HCT116 (cell line): ENCODE results near the gene RNU1-2. TPM values are rescaled to one million over a fixed set of nuclear protein-coding genes. Genes with fewer than 3 reads are reported as not detected.

Experiments
- ATAC-seq: fragments of 200-7000 bp; cut with Tn5 transposase; 2 replicates; pipeline ENCODE4 v1.9.1; 2020; ENCODE audit warnings: mild to moderate bottlenecking, moderate library complexity
- BruUV-seq: library from RNA; stranded (reverse); fragments of 400-500 nt; replicated peaks from 2 replicates; lab custom pipeline; 2021; lab: Mats Ljungman, UMichigan
- CTCF ChIA-PET: fragments of 300-600 bp; sonication (Branson Sonifier 250); formaldehyde crosslinking; loops from one replicate; lab custom pipeline; 2021; ENCODE audit warnings: antibody characterized with exemption; lab: Charles Lee
- POLR2A ChIA-PET: fragments of 300-600, 350-600 bp; sonication (Branson Sonifier 250); formaldehyde crosslinking; loops from one replicate; lab custom pipeline; 2021; ENCODE audit warnings: antibody characterized with exemption; lab: Charles Lee
- RAD21 ChIA-PET, 2 experiments: fragments of 300-600 bp; sonication (Branson Sonifier 250); formaldehyde crosslinking; loops; one replicate each; lab custom pipeline; 2023; ENCODE audit warnings: low total read pairs in 2 of 2; ENCODE audit not compliant: uncharacterized antibody in 2 of 2, unreplicated experiment in 2 of 2, low non-redundant PET in 1 of 2; lab: Charles Lee
- DNase-seq: peaks from one replicate; pipeline ENCODE4 v3.0.0-alpha.2; 2010; ENCODE audit warnings: low read depth, low spot score
- H2AFZ ChIP-seq: fragments of 200-600 bp; shearing (Covaris generic), sonication (generic); 2 replicates; pipeline ENCODE4 v1.6.1; 2017; ENCODE audit warnings: low read depth, mixed run types, mixed read lengths, antibody characterized with exemption, low read length; ENCODE audit not compliant: poor library complexity, severe bottlenecking
- H3K27ac ChIP-seq: 2 replicates; pipeline ENCODE4 v1.5.1; 2012; ENCODE audit warnings: low read depth, low read length
- H3K27me3 ChIP-seq: fragments of 200-600 bp; sonication (generic); 2 replicates; pipeline ENCODE4 v1.6.1; 2016; ENCODE audit warnings: mixed run types, low read length, mixed read lengths; ENCODE audit not compliant: insufficient read depth
- H3K36me3 ChIP-seq, 2 experiments: fragments of 200-500 bp in 1 of 2; fragments of 200-600 bp in 1 of 2; sonication (Bioruptor generic) in 1 of 2; sonication (generic) in 1 of 2; 2 replicates each; pipeline versions ENCODE4 v1.5.1 to v1.6.1; 2014 to 2016; ENCODE audit warnings: low read length in 2 of 2, inconsistent platforms in 1 of 2, mixed read lengths in 1 of 2, mixed run types in 1 of 2; ENCODE audit not compliant: insufficient read depth in 2 of 2, control insufficient read depth in 1 of 2
- H3K4me1 ChIP-seq, 2 experiments: fragments of 200-600 bp in 1 of 2; sonication (generic) in 1 of 2; 2 replicates each; pipeline versions ENCODE4 v1.5.1 to v1.6.1; 2012 to 2017; ENCODE audit warnings: low read length in 2 of 2, inconsistent platforms in 1 of 2, mild to moderate bottlenecking in 1 of 2, mixed read lengths in 1 of 2, mixed run types in 1 of 2, moderate library complexity in 1 of 2; ENCODE audit not compliant: insufficient read depth in 2 of 2, control insufficient read depth in 1 of 2
- H3K4me2 ChIP-seq: fragments of 200-600 bp; sonication (generic); 2 replicates; pipeline ENCODE4 v1.6.1; 2017; ENCODE audit warnings: mixed run types, low read length, mixed read lengths
- H3K4me3 ChIP-seq, 2 experiments: fragments of 200-600 bp in 1 of 2; sonication (generic) in 1 of 2; replicated peaks in 1 of 2; 2 replicates each; pipeline ENCODE4 v1.5.1; 2011 to 2016; ENCODE audit warnings: low read length in 2 of 2, control low read depth in 1 of 2, low read depth in 1 of 2, mild to moderate bottlenecking in 1 of 2, mixed read lengths in 1 of 2, mixed run types in 1 of 2
- H3K79me2 ChIP-seq: fragments of 200-600 bp; sonication (generic); 2 replicates; pipeline ENCODE4 v1.6.1; 2017; ENCODE audit warnings: mild to moderate bottlenecking, mixed run types, low read length, moderate library complexity, mixed read lengths; ENCODE audit not compliant: insufficient read depth
- H3K9ac ChIP-seq: fragments of 200-600 bp; sonication (generic); 2 replicates; pipeline ENCODE4 v1.6.1; 2016; ENCODE audit warnings: low read length, mixed read lengths
- H3K9me2 ChIP-seq: fragments of 200-600 bp; sonication (generic), shearing (Covaris generic); 2 replicates; pipeline ENCODE4 v1.6.1; 2017; ENCODE audit warnings: mixed run types, mild to moderate bottlenecking, moderate library complexity; ENCODE audit not compliant: insufficient read depth
- H3K9me3 ChIP-seq, 2 experiments: fragments of 200-500 bp in 1 of 2; fragments of 200-600 bp in 1 of 2; sonication (Bioruptor generic) in 1 of 2; sonication (generic) in 1 of 2; 2 replicates each; pipeline ENCODE4 v1.6.1; 2014 to 2017; ENCODE audit warnings: low read length in 2 of 2, mixed read lengths in 2 of 2, inconsistent platforms in 1 of 2, low read depth in 1 of 2, mild to moderate bottlenecking in 1 of 2, mixed run types in 1 of 2, moderate library complexity in 1 of 2; ENCODE audit not compliant: control insufficient read depth in 1 of 2, insufficient read depth in 1 of 2
- H4K20me1 ChIP-seq: fragments of 200-600 bp; sonication (generic), shearing (Covaris generic); 2 replicates; pipeline ENCODE4 v1.6.1; 2017; ENCODE audit warnings: mixed run types, mild to moderate bottlenecking, moderate library complexity; ENCODE audit not compliant: insufficient read depth
- ATF3 ChIP-seq: IDR thresholded peaks from 2 replicates; pipeline ENCODE4 v1.6.1; 2012
- CBX3 ChIP-seq: IDR thresholded peaks from 2 replicates; pipeline ENCODE4 v1.6.1; 2012; ENCODE audit warnings: low read depth
- CEBPB ChIP-seq: IDR thresholded peaks from 2 replicates; pipeline ENCODE4 v1.6.1; 2012; ENCODE audit warnings: low read depth
- EGR1 ChIP-seq: IDR thresholded peaks from 2 replicates; pipeline ENCODE4 v1.6.1; 2012; ENCODE audit warnings: low read depth
- ELF1 ChIP-seq: IDR thresholded peaks from 2 replicates; pipeline ENCODE4 v1.6.1; 2012; ENCODE audit warnings: low read depth, borderline replicate concordance
- EZH2 ChIP-seq: fragments of 200-600 bp; sonication (generic); IDR thresholded peaks from 2 replicates; pipeline ENCODE4 v1.6.1; 2017; ENCODE audit warnings: antibody characterized with exemption, mixed run types
- EZH2phosphoT487 ChIP-seq: fragments of 200-600 bp; IDR thresholded peaks from 2 replicates; pipeline ENCODE4 v1.6.1; 2018; ENCODE audit warnings: antibody characterized with exemption, borderline replicate concordance
- FOSL1 ChIP-seq: IDR thresholded peaks from 2 replicates; pipeline ENCODE4 v1.6.1; 2012; ENCODE audit warnings: low read depth
- JUND ChIP-seq: IDR thresholded peaks from 2 replicates; pipeline ENCODE4 v1.6.1; 2012
- POLR2A ChIP-seq: IDR thresholded peaks from 2 replicates; pipeline ENCODE4 v1.7.0; 2011; ENCODE audit warnings: borderline replicate concordance; ENCODE audit not compliant: insufficient read depth, insufficient read length; ENCODE audit errors: extremely low read depth
- POLR2AphosphoS5 ChIP-seq: IDR thresholded peaks from 2 replicates; pipeline ENCODE4 v1.6.1; 2011; ENCODE audit warnings: mild to moderate bottlenecking, low read depth, low read length, moderate library complexity
- SP1 ChIP-seq: IDR thresholded peaks from 2 replicates; pipeline ENCODE4 v1.6.1; 2012; ENCODE audit warnings: low read depth
- SRF ChIP-seq: IDR thresholded peaks from 2 replicates; pipeline ENCODE4 v1.6.1; 2012; ENCODE audit warnings: low read depth
- TCF7L2 ChIP-seq: IDR thresholded peaks from 2 replicates; pipeline ENCODE4 v1.7.0; 2011; ENCODE audit warnings: borderline replicate concordance, inconsistent platforms; ENCODE audit not compliant: insufficient read depth, insufficient read length; ENCODE audit errors: extremely low read depth
- YY1 ChIP-seq: IDR thresholded peaks from 2 replicates; pipeline ENCODE4 v1.6.1; 2011; ENCODE audit warnings: low read length, low read depth, moderate library complexity, mild to moderate bottlenecking; ENCODE audit not compliant: insufficient replicate concordance; ENCODE audit errors: extremely low read depth
- ZFX ChIP-seq: fragments of 450-650 bp; IDR thresholded peaks from 2 replicates; pipeline ENCODE4 v1.6.1; 2017
- ZNF274 ChIP-seq: fragments of 200-500 bp; sonication (Bioruptor generic); IDR thresholded peaks from 2 replicates; pipeline ENCODE4 v1.6.1; 2014; ENCODE audit warnings: mild to moderate bottlenecking, low read depth, low read length, inconsistent platforms
- intact Hi-C: fragments of 100-400 bp; cut with micrococcal nuclease; formaldehyde crosslinking; loops from 2 replicates; pipeline ENCODE4 v1.10.0; 2022
- total RNA-seq: library from RNA; stranded (reverse); gene quantifications from one replicate; pipeline ENCODE4 v1.2.1, GENCODE V29; 2021; ENCODE audit not compliant: unreplicated experiment
- TF ChIP-seq, protein P1 (sequence below): IDR thresholded peaks from 2 replicates; pipeline ENCODE4 v1.6.1; 2012
- TF ChIP-seq, protein P2 (sequence below): IDR thresholded peaks from 2 replicates; pipeline ENCODE4 v1.6.1; 2012; ENCODE audit warnings: low read depth
- TF ChIP-seq, protein P3 (sequence below): IDR thresholded peaks from 2 replicates; pipeline ENCODE4 v1.6.1; 2011; ENCODE audit warnings: mild to moderate bottlenecking, low read length, moderate library complexity; ENCODE audit not compliant: insufficient replicate concordance; ENCODE audit errors: extremely low read depth

RNU1-2 gene
- total RNA-seq, 1 experiment from 2014 or later, result 1,685 TPM

GRCh38 chr1:16905110-16905867 lies 9.5 kb downstream of the RNU1-2 start:
- H3K27me3 ChIP-seq, result no peaks in the 10 kb centered on the region
- peak; percentile 74 for ATAC-seq
- TF ChIP-seq YY1, result peak; percentile 82
- TF ChIP-seq, protein P1, sequence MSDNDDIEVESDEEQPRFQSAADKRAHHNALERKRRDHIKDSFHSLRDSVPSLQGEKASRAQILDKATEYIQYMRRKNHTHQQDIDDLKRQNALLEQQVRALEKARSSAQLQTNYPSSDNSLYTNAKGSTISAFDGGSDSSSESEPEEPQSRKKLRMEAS, result no peak
- TF ChIP-seq JUND, result no peak
- TF ChIP-seq POLR2A, result peak; percentile 100
- no peak for TF ChIP-seq FOSL1
- no peak for TF ChIP-seq TCF7L2
- no peak for TF ChIP-seq EGR1
- TF ChIP-seq ELF1, result no peak
- no peak for TF ChIP-seq ZNF274
- no peak for TF ChIP-seq CEBPB
- TF ChIP-seq POLR2AphosphoS5, result peak; percentile 100
- TF ChIP-seq SP1, result no peak
- no peak for TF ChIP-seq ATF3
- TF ChIP-seq, protein P2, sequence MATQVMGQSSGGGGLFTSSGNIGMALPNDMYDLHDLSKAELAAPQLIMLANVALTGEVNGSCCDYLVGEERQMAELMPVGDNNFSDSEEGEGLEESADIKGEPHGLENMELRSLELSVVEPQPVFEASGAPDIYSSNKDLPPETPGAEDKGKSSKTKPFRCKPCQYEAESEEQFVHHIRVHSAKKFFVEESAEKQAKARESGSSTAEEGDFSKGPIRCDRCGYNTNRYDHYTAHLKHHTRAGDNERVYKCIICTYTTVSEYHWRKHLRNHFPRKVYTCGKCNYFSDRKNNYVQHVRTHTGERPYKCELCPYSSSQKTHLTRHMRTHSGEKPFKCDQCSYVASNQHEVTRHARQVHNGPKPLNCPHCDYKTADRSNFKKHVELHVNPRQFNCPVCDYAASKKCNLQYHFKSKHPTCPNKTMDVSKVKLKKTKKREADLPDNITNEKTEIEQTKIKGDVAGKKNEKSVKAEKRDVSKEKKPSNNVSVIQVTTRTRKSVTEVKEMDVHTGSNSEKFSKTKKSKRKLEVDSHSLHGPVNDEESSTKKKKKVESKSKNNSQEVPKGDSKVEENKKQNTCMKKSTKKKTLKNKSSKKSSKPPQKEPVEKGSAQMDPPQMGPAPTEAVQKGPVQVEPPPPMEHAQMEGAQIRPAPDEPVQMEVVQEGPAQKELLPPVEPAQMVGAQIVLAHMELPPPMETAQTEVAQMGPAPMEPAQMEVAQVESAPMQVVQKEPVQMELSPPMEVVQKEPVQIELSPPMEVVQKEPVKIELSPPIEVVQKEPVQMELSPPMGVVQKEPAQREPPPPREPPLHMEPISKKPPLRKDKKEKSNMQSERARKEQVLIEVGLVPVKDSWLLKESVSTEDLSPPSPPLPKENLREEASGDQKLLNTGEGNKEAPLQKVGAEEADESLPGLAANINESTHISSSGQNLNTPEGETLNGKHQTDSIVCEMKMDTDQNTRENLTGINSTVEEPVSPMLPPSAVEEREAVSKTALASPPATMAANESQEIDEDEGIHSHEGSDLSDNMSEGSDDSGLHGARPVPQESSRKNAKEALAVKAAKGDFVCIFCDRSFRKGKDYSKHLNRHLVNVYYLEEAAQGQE, result no peak
- no peak for TF ChIP-seq CBX3
- no peak for TF ChIP-seq EZH2phosphoT487
- TF ChIP-seq EZH2, result no peak
- TF ChIP-seq, protein P3, sequence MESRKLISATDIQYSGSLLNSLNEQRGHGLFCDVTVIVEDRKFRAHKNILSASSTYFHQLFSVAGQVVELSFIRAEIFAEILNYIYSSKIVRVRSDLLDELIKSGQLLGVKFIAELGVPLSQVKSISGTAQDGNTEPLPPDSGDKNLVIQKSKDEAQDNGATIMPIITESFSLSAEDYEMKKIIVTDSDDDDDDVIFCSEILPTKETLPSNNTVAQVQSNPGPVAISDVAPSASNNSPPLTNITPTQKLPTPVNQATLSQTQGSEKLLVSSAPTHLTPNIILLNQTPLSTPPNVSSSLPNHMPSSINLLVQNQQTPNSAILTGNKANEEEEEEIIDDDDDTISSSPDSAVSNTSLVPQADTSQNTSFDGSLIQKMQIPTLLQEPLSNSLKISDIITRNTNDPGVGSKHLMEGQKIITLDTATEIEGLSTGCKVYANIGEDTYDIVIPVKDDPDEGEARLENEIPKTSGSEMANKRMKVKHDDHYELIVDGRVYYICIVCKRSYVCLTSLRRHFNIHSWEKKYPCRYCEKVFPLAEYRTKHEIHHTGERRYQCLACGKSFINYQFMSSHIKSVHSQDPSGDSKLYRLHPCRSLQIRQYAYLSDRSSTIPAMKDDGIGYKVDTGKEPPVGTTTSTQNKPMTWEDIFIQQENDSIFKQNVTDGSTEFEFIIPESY, result peak; percentile 90
- TF ChIP-seq ZFX, result no peak
- TF ChIP-seq SRF, result no peak

More at GRCh38 chr1:16905110-16905867, 9.5 kb downstream of the RNU1-2 start:
- DNase-seq, result peak; percentile 92
- Histone ChIP-seq H3K27ac (peak overlapping the region; percentile 89), H3K4me1 (peaks cover 22 to 57% of the 10 kb centered on the region in 2 experiments), H2AFZ (no peak overlapping the region), H3K79me2 (no peaks in the 10 kb centered on the region), H3K9me3 (no peaks in the 10 kb centered on the region), H3K9ac (peak overlapping the region; percentile 74), H3K4me3 (peak overlapping the region; percentile 21 to 55), H4K20me1 (no peaks in the 10 kb centered on the region), H3K36me3 (no peaks in the 10 kb centered on the region), H3K4me2 (peak overlapping the region; percentile 87), H3K9me2 (no peaks in the 10 kb centered on the region)
- RAD21 ChIA-PET, result no interaction called here
- CTCF ChIA-PET, result interaction anchor here (1.3 to 2.0 kb wide), 2 partner anchors 140 to 285 kb away, joined by 3 to 6 read pairs; no protein-coding TSS in a partner anchor
- POLR2A ChIA-PET, result interaction anchor here (0.6 to 3.8 kb wide), 24 partner anchors 9 to 537 kb away, joined by 3 to 41 read pairs (median 4); partner anchors contain the start of genes NBPF1, RNU1-1 and RNU1-2
- TSS peak; percentile 94 for BruUV-seq
- intact Hi-C loops, result loop anchor here (1.0 kb wide), 1 partner anchor 9 kb away; no protein-coding TSS in a partner anchor
